ENCODE results near the gene ZDHHC9.
"Not testable (repeated sequence)": the region's sequence is repeated elsewhere in the genome, so short reads cannot be mapped to it uniquely, and the experiment has no call there.

The ZDHHC9 gene

DNA sequence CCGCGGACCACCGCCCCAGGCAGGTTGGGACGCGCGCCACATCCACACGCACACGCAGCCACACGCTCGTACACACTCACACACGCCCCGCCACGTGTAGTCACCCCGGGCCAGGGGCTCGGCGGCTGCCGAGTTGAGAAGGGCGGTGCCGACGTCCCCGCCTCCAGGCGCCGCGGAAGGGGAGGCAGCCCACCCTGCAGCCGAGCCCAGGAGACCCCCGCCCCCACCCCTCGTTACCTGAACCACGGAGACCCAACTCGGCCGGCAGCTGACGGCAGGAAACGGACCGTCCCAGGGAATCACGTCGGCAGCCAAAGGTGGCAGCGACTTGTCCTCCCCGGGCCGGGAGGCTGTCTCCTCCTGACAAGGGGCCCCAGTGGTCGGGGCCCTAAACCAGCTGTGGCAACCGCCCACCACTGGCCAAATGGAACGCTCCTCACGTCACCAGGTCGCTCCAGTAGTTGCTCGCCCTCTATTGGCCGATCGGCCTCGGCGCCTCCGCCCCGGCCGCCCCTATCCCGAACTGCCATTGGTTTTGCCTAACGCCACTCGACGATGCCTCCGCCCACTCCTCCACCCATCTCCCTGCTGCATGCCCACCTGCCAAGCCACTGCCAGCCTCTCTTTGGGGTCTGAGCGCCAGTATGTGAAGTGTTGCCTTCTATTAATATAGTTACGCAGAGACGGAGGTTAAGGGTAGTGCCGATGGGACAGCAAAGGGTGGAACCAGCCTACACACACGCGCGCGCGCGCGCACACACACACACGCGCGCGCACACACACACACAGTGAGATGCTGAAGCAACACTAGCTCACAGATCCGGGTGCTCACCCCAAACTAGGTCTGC is at the start of gene ZDHHC9:
Gene ZDHHC9 (minus strand): TSS at position 428 of the 848 bp plus-strand sequence. CDS start 1,941 bp downstream, outside the sequence.
- DNase-seq (ENCODE audit: low spot score) = peak; percentile 88

DNA sequence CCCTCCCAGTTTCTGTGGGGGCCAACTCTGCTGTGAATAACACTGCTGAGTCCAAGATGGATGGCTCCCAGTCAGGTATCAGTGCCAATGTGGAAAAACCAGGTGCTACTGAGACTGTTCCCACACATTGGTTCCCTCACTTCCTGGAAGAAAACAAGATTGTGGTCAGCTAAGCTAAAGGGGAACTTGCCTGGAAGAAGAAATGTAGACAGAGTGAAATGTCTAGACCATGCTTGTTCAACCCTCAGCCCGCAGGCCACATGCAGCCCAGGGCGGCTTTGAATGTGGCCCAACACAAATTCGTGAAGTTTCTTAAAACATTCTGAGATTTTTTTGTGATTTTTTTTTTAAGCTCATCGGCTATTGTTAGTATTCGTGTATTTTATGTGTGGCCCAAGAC is 33.7 kb upstream of the ZDHHC9 start:
- DNase-seq (ENCODE audit: low spot score) = no peak

DNA sequence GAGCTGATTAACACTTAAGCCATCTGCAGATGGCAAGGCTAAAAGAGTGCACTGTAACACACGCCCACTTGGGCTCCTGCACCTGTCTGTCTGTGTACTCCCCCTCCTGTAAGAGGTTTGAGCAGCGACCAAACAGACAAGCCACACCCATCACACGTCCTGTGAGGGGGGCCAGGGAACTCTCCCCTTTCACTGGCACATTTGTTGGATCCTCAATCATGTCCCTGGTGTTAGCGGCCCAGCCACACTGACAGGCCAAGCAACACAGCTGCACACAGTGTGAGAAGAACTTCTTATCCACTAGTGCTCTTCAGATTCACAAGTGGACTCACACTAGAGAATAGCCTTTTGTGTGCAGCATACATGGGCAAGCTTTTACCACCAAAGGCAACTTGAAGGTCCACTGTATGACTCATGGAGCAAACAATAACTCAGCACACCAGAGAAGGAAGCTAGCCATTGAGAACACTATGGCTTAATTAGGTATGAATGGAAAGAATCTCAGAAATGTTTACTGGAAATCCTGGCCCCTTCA is 33.2 kb upstream of the ZDHHC9 start:
- DNase-seq (ENCODE audit: low spot score) = no peak

DNA sequence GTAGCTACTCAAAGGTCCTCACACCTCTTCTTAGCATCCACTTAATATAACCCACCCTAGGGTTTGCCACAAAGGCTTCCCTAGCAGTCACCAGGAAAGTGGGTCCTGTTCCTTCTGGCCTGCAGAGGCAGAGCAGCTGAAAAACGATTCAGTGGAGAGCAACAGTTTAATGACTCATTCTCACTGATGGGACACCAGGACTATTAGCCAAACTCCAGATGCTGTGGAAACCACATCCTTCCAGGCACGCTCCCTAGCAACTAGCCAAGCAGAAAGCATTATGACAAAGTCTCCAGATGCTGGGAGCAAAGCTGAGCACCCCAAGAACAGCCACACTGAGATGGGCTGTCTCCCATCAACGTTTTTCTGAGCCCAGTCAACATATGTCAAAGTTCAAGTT is 32.0 kb upstream of the ZDHHC9 start:
- DNase-seq (ENCODE audit: low spot score) = no peak

DNA sequence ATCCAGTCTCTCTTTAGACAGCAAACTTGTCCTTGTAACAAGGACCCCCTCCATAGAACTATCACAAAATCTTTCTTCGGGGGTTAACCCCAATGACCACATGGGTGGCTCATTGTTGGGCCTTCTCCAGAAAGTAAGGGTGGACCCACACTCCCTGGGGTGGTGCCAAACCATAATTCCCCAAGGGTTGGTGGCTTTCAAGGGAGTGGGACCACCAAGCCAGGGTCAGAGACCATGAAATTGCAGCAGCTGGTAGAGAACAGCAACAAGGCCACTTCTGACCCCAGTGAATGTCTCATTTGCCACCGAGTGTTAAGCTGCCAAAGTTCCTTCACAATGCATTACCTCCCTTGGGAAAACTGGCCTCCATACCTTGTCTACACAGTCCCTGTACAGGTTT is 28.8 kb upstream of the ZDHHC9 start:
- DNase-seq (ENCODE audit: low spot score) = no peak

DNA sequence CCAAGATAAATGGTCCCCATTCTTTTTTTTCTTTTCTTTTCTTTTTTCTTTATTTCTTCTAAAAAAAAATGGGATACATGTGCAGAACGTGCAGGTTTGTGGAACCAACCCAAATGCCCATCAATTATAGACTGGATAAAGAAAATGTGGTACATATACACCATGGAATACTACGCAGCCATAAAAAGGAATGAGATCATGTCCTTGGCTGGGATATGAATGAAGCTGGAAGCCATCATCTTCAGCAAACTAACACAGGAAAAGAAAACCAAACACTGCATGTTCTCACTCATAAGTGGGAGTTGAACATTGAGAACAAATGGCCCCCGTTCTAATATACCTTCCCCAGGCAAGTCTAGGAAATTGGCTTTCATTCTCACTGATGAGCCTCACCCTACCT is 22.6 kb upstream of the ZDHHC9 start:
- not testable (repeated sequence) for DNase-seq (ENCODE audit: low spot score)

DNA sequence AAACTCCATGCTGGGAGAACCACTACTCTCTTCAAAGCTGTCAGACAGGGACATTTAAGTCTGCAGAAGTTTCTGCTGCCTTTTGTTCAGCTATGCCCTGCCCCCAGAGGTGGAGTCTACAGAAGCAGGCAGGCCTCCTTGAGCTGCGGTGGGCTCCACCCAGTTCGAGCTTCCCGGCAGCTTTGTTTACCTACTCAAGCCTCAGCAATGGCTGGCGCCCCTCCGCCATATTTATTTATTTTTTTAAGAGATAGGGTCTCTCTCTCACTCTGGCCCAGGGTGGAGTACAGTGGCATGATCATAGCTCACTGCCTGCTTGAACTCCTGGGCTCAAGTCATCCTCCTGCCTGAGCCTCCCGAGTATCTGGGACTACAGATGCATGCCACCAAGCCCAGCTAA is 15.4 kb upstream of the ZDHHC9 start:
- DNase-seq (ENCODE audit: low spot score) = not testable (repeated sequence)

DNA sequence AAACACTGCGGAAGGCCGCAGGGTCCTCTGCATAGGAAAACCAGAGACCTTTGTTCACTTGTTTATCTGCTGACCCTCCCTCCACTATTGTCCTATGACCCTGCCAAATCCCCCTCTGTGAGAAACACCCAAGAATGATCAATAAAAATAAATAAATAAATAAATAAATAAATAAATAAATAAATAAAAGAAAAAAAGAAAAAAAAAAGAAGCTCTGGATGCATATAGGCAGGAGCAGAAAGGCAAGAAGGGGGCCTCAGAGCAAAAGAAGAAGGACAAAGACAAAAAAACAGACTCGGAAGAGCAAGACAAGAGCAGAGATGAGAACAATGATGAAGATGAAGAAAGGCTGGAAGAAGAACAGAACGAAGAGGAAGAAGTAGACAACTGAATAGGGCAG is 8.1 kb upstream of the ZDHHC9 start:
- not testable (repeated sequence) for DNase-seq (ENCODE audit: low spot score)

DNA sequence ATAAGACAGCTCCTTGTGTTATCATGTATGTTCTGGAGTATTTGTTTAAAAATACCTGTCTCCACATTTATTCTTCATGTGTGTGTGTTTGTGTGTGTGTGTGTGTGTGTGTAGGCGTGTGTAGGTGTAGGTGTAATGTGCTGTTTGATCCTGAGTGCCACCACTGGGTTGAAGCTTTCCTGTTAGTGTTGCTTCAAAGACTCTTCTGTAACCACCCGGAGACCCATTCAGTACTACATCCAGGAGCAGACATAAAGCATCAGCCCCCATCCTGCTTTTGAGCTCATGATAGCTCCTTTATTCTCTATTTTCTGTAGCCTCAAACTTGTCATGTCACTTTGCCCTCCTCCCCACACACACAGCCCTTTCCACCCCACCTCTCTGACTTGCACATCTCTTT is 3.0 kb upstream of the ZDHHC9 start:
- no peak for DNase-seq (ENCODE audit: low spot score)

DNA sequence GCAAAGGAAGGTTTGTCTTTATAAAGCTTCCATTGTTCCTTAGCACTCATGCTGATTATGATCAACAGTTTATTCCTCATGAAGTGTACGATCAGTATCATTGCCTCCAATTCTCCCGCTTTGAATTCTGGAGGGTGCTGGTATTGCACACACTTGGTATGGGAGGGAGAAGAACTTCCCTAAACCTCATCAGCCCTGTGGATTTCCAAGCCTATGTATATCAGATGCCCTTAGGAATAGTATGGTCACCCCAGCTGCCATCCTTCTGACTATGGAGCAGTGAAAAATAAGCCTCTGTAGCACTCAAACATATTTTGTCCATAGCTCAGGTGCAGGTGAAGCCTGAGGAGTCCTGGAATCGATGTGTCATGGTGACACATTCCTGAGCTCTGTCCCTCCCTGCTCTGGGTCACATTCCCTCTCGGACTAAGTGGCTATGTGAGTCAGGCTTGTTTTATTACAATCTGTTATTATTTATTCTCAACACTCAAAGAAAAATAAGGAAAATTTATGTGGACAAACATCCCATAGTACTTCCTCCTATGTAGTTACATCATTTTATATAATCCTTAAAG is 2.0 kb upstream of the ZDHHC9 start:
- no peak for DNase-seq (ENCODE audit: low spot score)

DNA sequence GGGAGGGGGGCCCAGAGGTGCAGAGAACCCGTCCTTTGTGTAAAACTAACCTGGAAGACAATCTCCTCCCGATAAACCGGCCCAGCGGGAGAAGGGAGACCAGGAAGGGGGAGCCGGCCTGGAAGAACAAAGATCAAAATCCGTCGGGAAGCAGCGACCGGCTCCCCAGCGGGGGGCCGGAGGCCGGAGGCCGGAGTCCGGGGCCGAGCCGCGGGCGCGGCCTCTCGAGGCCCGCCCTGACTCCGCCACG is 552 bp downstream of the ZDHHC9 start:
- DNase-seq (ENCODE audit: low spot score) = no peak

DNA sequence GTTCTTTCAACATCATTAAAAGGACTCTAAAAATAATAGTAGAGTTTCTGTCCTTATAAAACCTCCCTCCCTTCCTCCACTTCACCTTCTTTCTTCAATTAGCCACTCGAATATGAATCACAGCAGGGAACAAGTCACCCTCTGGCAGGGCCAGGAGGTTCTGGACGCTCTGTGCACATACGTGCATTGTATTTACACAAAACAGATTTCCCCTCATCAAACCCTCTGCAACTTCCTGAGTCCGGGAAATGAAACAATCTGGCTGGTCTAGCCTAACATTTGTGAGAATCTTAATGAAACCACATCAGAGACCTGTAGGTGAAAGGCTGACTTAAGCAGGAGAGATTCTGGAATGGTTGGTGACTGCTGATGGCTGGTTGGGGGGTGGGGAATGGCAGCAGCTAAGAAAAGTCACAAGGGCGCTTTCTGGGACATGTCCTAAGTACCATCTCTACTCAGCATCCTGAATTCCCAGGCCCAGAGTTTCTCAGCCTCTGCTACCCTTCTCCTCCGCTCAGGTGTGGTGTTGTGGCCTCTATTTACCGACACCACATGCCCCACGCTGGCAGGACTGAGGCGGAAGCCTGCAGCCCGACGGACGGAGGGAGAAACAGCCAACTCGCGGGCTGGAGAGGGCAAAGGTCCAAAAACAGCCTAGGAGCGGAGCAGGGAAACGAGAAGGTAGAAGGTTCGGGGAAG is 1.0 kb downstream of the ZDHHC9 start:
- no peak for DNase-seq (ENCODE audit: low spot score)

DNA sequence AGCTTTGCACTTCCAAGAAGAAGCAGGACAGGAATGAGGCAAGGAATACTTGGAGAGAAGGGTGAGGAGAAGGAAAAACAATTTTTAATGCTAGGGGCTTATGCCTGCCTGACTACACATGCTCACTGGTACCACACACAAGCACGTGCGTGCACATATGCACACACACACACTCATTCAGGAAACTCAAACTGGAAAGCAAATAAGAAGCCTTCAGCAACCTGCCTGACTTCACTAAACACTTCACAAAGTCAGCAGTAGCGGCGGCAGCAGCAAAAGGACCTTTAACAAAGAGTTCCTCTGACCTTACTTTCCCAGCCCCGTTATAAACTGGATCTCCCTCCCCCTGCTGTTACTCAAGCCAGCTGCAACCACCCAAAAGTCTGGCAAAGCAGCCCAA is 3.3 kb downstream of the ZDHHC9 start:
- no peak for DNase-seq (ENCODE audit: low spot score)

DNA sequence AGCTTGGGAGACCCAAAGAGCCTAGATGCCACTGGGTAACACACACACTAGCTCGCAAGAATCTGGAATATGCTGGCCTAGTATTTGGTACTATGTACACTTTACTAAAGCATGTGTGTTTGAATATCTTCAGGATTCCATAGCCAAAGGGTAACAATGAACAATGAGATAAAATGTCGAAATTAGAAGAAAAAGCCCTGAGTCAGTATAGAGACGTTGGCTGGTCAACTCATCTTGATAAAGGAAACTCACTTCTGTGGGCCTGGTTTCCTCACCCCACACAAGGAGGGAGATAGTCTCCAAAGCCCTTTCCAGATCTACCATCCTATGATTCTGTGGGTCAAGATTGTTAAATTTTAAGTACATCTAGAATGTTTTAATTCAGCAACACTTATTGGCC is 6.9 kb downstream of the ZDHHC9 start:
- DNase-seq (ENCODE audit: low spot score) = no peak

DNA sequence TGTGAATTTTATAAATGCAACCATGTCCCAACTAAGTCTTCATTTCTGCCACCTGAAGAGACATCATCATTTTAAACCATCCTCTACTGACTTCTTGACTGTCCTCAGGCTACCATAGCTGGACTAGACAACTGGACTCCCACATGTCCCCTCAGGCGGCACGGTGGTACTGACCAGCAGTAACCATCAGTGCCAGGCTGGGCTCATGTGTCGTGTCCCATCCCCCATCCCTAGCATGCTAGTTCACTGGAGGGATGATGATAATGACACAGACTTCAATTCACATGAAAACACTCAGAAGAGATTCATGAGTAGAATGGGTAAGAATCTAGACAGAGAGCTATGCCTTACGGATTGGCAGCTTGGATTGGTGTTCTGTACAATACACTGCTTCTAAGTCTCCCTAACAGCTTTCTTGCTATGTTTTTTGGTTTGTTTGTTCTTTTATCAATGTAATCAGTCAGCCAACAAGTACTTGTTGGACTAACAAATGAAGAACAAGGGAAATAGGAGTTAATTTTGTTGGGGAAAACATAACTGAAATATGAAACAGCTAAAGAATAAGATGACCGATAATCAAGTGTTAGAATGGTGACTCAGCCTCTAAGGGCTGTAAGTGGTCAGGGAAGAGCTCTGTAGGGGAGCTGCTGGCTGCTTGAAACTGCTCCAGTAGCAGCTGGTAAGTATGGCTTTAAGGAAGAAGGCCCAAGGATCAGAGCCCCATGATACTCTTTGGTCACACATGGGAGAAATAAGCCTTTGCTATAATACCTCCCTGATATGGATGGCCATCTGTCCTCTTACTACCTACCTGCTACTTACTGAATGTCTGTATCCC is 10.3 kb downstream of the ZDHHC9 start:
- peak; percentile 58 for DNase-seq (ENCODE audit: low spot score)

DNA sequence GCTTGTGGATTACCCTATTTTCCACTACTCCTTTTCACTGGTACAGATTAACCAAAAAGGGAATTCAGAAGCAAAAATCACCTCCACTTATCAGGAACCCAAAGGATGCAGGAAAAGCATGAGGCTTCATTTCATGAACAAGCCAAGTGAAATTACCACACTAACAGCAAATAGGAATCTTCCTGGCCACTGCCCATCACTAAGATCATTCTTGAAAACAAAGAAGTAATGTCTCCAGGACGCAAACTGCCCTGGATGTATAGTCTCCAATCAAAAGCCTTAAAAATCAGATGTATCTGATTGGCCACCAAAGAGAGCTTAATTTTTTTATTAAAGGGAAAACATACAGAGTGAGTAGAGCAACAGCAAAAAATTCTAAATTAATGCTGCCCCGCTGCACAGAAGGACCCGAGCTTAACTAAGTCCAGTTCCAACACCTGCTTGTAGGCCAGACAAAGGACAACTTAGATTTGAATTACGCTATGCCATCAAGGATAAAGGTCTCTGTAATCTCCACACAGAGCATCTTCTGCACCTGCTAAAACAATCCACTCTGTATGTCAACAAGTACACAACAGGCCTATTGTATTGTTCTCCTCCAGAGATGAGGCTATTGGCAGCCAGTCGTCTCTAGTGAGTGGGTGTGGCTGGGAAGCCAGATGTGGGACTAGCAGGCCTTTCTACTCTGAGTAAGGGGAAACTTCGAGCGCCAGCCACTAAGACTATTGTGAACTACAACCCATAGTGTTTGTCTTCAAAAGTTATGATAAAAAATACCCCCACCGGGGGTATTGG is 12.4 kb downstream of the ZDHHC9 start:
- peak; percentile 82 for DNase-seq (ENCODE audit: low spot score)

DNA sequence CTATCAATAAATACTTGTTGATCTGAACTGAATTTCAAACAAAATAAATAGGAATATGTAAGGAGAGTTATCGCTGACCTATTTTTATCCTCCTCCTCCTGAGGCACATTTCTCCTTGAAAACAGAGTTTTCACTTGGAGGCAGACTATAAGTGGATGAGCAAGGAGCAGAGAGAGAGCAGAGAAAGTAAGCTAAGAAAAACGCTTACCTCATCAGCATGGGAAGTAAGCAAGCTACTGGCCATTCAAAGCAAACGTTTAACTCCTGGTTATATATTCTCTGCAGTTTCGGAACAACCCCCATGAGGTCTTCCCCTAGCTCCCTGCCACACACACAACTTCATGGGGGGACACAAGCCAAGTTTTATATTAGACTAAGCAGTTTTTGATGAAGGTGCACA is 13.2 kb downstream of the ZDHHC9 start:
- no peak for DNase-seq (ENCODE audit: low spot score)

DNA sequence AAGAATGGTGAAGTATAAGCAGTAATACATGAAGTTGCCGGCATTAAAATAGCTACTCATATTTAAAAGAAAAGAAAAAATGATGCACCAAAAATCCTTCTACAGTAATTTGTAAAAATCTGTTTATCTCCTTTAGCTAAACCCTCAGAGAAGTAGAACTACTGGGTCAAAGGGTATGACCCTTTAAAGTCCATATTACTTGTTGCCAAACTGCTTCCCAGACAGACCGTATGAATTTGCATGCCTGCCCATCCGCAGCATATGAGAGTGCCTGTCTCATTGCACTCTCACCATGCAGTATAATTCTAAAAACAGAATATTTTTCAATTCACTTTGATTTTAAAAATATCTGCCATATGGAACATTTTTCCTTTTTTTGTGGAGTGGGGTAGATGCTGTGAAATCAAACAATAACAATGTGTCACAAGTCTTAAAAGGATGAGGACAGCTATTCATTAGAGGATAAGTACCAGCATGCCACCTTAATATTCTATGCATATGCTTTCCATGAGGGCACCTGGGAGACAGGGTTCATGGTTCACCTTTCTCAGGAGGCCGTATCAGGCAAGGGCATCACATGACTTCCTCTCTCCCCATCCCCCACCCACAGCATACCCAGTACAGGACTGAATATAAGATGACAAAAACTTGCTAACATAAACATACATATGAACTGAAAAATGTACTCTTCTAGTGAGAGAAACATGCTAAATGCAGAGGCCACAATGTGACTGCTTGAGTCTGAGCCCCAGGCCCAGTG is 17.8 kb downstream of the ZDHHC9 start:
- DNase-seq (ENCODE audit: low spot score) = no peak

DNA sequence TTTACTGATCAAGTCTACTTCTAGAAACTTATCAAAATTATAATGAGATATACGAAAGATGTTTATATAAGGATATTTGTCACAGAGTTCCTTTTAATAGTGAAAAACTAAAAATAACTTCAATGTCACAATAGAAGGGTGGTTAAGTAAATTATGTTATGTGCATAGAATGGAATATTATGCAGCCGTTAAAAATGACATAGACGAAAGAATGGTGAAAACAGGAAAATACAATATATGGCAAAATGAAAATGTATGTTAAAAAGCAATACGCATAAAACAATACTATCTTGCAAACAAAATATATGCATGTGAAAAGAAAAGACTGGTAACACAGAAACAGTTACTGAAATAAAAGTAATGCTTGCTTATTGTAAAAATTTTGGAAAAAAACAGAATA is 19.1 kb downstream of the ZDHHC9 start:
- no peak for DNase-seq (ENCODE audit: low spot score)

DNA sequence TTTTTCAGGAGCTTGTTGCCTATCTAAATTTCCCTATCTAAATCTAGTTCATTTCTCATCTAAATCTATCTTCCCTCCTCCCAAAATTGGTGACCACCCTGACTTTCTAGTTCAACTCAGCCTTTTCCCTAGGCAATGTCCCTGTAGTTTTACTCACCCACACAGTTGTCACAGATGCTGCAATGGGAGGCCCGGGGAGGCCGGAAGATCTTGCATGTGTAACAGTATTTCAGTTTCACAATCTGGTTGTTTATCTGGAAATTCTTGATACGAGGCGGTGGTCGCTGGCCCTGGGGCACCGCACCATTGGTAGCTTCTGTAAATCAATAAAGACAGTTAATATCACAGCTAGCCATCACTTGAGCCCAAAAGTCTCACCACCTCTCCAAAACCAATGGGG is 20.2 kb downstream of the ZDHHC9 start:
- no peak for DNase-seq (ENCODE audit: low spot score)

DNA sequence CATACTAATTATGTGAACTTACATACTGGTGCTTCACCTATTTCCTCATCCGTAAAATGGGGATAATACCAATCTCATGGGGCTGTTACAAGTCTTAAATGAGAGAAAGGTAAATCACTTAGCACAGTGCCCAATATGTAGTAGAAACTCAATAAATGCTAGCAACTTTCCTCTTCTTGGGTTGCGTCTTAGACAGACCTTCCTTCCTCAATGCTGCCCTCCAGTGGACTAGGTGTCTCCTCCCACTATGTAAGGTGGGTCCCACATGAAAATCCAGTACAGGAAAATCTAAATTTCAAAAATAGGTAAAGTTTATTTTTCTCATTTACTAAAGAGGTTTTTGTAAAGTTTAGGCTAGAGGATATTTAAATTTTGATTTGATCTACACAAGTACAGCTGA is 20.6 kb downstream of the ZDHHC9 start:
- no peak for DNase-seq (ENCODE audit: low spot score)
